Smooth muscle cell (in vitro differentiated cells): Measurements from ENCODE around the gene CFAP45. TPM values are rescaled to one million over a fixed set of nuclear protein-coding genes. Genes with fewer than 3 reads are reported as not detected.

Source experiments
- DNase-seq: peaks from one replicate; lab custom pipeline; 2025; ENCODE audit not compliant: unreplicated experiment; lab: John Stamatoyannopoulos, UW
- H2AFZ ChIP-seq: fragments of 200-600 bp; sonication (generic); 2 replicates; pipeline ENCODE4 v1.6.0; 2016; ENCODE audit warnings: antibody characterized with exemption, low read depth, mild to moderate bottlenecking
- H3F3A ChIP-seq: fragments of 200-600 bp; sonication (generic); 2 replicates; pipeline ENCODE4 v1.6.0; 2017; ENCODE audit warnings: antibody characterized with exemption, low read depth
- H3K27ac ChIP-seq: fragments of 200-600 bp; sonication (generic); 2 replicates; pipeline ENCODE4 v1.5.1; 2016; ENCODE audit warnings: low read depth, mild to moderate bottlenecking
- H3K27me3 ChIP-seq: fragments of 200-600 bp; sonication (generic); 2 replicates; pipeline ENCODE4 v1.6.1; 2016; ENCODE audit warnings: low read depth, mild to moderate bottlenecking
- H3K36me3 ChIP-seq: fragments of 200-600 bp; sonication (generic); 2 replicates; pipeline ENCODE4 v1.5.1; 2016; ENCODE audit warnings: low read depth
- H3K4me1 ChIP-seq: fragments of 200-600 bp; sonication (generic); 2 replicates; pipeline ENCODE4 v1.5.1; 2016; ENCODE audit warnings: low read depth
- H3K4me2 ChIP-seq: fragments of 200-600 bp; sonication (generic); 2 replicates; pipeline ENCODE4 v1.6.0; 2016; ENCODE audit warnings: mild to moderate bottlenecking
- H3K4me3 ChIP-seq: fragments of 200-600 bp; sonication (generic); 2 replicates; pipeline ENCODE4 v1.5.1; 2016; ENCODE audit warnings: mild to moderate bottlenecking
- H3K79me2 ChIP-seq: fragments of 200-600 bp; sonication (generic); 2 replicates; pipeline ENCODE4 v1.6.0; 2016; ENCODE audit warnings: low read depth, mild to moderate bottlenecking
- H3K9ac ChIP-seq: fragments of 200-600 bp; sonication (generic); 2 replicates; pipeline ENCODE4 v1.6.0; 2016; ENCODE audit warnings: low read depth
- H3K9me3 ChIP-seq: fragments of 200-600 bp; sonication (generic); replicated peaks from 2 replicates; pipeline ENCODE4 v1.5.1; 2016; ENCODE audit warnings: low read depth
- H4K20me1 ChIP-seq: fragments of 200-600 bp; sonication (generic); 2 replicates; pipeline ENCODE4 v1.6.0; 2016; ENCODE audit warnings: low read depth
- CTCF ChIP-seq: fragments of 200-600 bp; sonication (generic); IDR thresholded peaks from 2 replicates; pipeline ENCODE4 v1.5.1; 2017; ENCODE audit warnings: borderline replicate concordance, mild to moderate bottlenecking, antibody characterized with exemption; ENCODE audit not compliant: insufficient read depth, poor library complexity, severe bottlenecking
- WGBS: methylation state at CpG from one replicate; pipeline ENCODE4 v1.1.7; 2016; ENCODE audit warnings: low lambda C conversion rate; 5-methylcytosine and 5-hydroxymethylcytosine counted together
- polyA plus RNA-seq: library from polyadenylated mRNA; unstranded; fragments of >200 nt; fragmentation: Nextera tagmentation; extraction: Ambion mirVana; gene quantifications from 2 replicates; pipeline ENCODE4 v1.2.1, GENCODE V29; 2016
- total RNA-seq: library from RNA; depleted of rRNA; stranded (reverse); fragments of >200 nt; gene quantifications from 2 replicates; pipeline ENCODE4 v1.2.3, GENCODE V29; 2014

Gene CFAP45
- total and polyA plus RNA-seq, 2 experiments from 2014 or later: 1.2 to 1.3 TPM

GRCh38 chr1:159931795-159932173 lies 31.8 kb upstream of the CFAP45 start:
- Histone ChIP-seq H3K4me3 (no peak overlapping the region), H3K79me2 (no peaks in the 10 kb centered on the region), H3K36me3 (no peaks in the 10 kb centered on the region), H3F3A (no peaks in the 10 kb centered on the region), H3K4me1 (no peaks in the 10 kb centered on the region), H3K4me2 (no peak overlapping the region), H3K27ac (no peak overlapping the region), H3K9me3 (no peaks in the 10 kb centered on the region), H3K9ac (no peak overlapping the region), H2AFZ (no peak overlapping the region), H4K20me1 (no peaks in the 10 kb centered on the region), H3K27me3 (no peaks in the 10 kb centered on the region)
- no peak for TF ChIP-seq CTCF
- DNase-seq: no peak
- 100% methylated on average over 3 of the region's 3 CpGs for WGBS

GRCh38 chr1:159931101-159931794 lies 31.3 kb upstream of the CFAP45 start:
- Histone ChIP-seq H3K27me3 (no peaks in the 10 kb centered on the region), H3F3A (no peaks in the 10 kb centered on the region)
- 93% methylated on average over 13 of the region's 13 CpGs for WGBS

GRCh38 chr1:159930634-159931033 lies 30.7 kb upstream of the CFAP45 start:
- Histone ChIP-seq H4K20me1 (no peaks in the 10 kb centered on the region), H3K36me3 (no peaks in the 10 kb centered on the region), H3K27ac (no peak overlapping the region), H3K9ac (no peak overlapping the region), H3K4me2 (no peak overlapping the region), H3F3A (no peaks in the 10 kb centered on the region), H3K9me3 (no peaks in the 10 kb centered on the region), H3K4me3 (no peak overlapping the region), H3K79me2 (no peaks in the 10 kb centered on the region), H3K27me3 (no peaks in the 10 kb centered on the region), H3K4me1 (no peaks in the 10 kb centered on the region), H2AFZ (no peak overlapping the region)
- no peak for DNase-seq
- WGBS: 98% methylated on average over 8 of the region's 8 CpGs
- TF ChIP-seq CTCF: no peak

More at GRCh38 chr1:159931101-159931794, 31.3 kb upstream of the CFAP45 start:
- no peak overlapping the region for H3K4me2 ChIP-seq
- no peak overlapping the region for H3K4me3 ChIP-seq
- H3K36me3 ChIP-seq: no peaks in the 10 kb centered on the region
- no peak overlapping the region for H3K9ac ChIP-seq
- no peaks in the 10 kb centered on the region for H3K4me1 ChIP-seq
- TF ChIP-seq CTCF: no peak
- H3K79me2 ChIP-seq: no peaks in the 10 kb centered on the region
- no peaks in the 10 kb centered on the region for H4K20me1 ChIP-seq
- no peak overlapping the region for H3K27ac ChIP-seq
- no peak for DNase-seq
- H2AFZ ChIP-seq: no peak overlapping the region
- H3K9me3 ChIP-seq: no peaks in the 10 kb centered on the region

GRCh38 chr1:159930216-159930615 lies 30.3 kb upstream of the CFAP45 start:
- no peaks in the 10 kb centered on the region for H4K20me1 ChIP-seq
- no peaks in the 10 kb centered on the region for H3K9me3 ChIP-seq
- no peak overlapping the region for H3K4me3 ChIP-seq
- H3F3A ChIP-seq: no peaks in the 10 kb centered on the region
- no peaks in the 10 kb centered on the region for H3K36me3 ChIP-seq
- H3K4me2 ChIP-seq: no peak overlapping the region
- H3K27me3 ChIP-seq: no peaks in the 10 kb centered on the region
- WGBS: 93% methylated on average over 9 of the region's 11 CpGs
- no peak overlapping the region for H3K9ac ChIP-seq
- DNase-seq: no peak
- H3K79me2 ChIP-seq: no peaks in the 10 kb centered on the region
- no peak overlapping the region for H3K27ac ChIP-seq
- H3K4me1 ChIP-seq: no peaks in the 10 kb centered on the region
- H2AFZ ChIP-seq: no peak overlapping the region
- no peak for TF ChIP-seq CTCF
